Measurements from ENCODE around the gene CCM2L.

CCM2L gene

GRCh38 chr20:32053648-32054047, 43.4 kb downstream of the CCM2L start:
- no peak overlapping the region for H3K4me3 ChIP-seq (ENCODE audit: low read depth, low read length)

DNA sequence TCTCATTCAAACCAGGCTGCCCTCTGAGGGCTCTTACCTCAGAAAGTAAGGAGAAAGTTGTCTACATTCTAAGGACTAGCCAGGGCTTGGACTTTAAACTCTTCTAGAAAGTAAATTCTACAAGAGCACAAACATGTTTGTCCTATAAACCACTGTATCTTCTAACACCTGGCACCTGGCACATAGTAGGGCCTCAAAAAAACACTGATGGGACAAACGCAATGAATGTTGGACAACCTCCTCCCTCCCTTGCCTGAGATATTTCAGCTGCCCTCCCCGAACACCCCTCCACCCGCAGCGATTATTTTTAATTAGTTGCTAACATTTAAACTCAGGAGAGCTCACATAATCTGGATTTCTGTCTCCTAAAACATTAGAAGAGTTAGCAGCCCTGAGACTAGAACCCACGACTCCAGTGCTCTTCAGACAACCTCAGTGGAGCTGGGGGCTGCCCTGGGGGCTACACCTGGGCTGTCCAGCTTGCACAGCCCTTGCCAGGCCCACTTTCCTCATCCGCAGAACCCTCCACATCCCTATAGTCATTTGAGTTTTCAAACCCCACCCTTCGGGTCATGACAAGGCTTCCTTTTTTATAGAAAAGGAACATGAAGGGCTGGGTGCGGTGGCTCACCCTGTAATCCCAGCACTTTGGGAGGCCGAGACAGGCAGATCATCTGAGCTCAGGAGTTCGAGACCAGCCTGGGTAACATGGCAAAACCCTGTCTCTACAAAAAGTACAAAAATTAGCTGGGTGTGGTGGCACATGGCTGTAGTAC, 46.7 kb downstream of the CCM2L start:
- H3K4me3 ChIP-seq (ENCODE audit: low read depth, low read length): no peak overlapping the region
- no peak for DNase-seq (ENCODE audit: low read depth)
- TF ChIP-seq, protein P1, sequence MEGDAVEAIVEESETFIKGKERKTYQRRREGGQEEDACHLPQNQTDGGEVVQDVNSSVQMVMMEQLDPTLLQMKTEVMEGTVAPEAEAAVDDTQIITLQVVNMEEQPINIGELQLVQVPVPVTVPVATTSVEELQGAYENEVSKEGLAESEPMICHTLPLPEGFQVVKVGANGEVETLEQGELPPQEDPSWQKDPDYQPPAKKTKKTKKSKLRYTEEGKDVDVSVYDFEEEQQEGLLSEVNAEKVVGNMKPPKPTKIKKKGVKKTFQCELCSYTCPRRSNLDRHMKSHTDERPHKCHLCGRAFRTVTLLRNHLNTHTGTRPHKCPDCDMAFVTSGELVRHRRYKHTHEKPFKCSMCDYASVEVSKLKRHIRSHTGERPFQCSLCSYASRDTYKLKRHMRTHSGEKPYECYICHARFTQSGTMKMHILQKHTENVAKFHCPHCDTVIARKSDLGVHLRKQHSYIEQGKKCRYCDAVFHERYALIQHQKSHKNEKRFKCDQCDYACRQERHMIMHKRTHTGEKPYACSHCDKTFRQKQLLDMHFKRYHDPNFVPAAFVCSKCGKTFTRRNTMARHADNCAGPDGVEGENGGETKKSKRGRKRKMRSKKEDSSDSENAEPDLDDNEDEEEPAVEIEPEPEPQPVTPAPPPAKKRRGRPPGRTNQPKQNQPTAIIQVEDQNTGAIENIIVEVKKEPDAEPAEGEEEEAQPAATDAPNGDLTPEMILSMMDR (IDR thresholded peaks at IDR 0.05; ENCODE audit: control insufficient read depth, extremely low read depth, insufficient read depth): no peak

More at GRCh38 chr20:32053648-32054047, 43.4 kb downstream of the CCM2L start:
- TF ChIP-seq, protein P1 (IDR thresholded peaks at IDR 0.05; ENCODE audit: control insufficient read depth, extremely low read depth, insufficient read depth): no peak
- DNase-seq (ENCODE audit: low read depth): no peak

DNA sequence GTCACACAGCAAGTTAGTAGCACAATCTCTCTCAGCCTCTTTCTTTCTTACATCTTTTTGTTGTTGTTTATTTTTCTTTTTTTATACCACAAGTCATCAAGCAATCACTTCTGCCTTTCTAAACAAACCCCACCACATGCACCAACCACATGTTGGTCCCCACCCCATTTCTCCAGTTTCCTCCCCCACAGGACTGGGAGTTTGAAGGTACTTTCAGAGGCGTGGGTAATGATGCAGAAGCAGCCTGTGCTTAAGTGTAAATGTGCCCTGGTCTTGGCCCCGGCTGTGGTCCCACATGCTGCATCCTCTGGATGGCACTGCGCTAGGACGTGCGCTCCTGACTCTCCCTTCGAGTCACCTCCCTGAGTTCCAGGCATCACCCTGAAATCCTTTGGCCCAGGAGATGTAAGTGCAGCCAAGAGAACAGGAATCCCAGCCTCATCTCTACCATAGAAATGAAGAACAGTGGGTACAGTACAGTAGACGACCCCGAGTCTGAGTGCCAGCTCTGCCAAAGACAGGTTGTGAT, 47.5 kb downstream of the CCM2L start:
- TF ChIP-seq, protein P1 (IDR thresholded peaks at IDR 0.05; ENCODE audit: control insufficient read depth, extremely low read depth, insufficient read depth): no peak
- no peak overlapping the region for H3K4me3 ChIP-seq (ENCODE audit: low read depth, low read length)
- DNase-seq (ENCODE audit: low read depth): no peak

GRCh38 chr20:32059189-32059588, 49.0 kb downstream of the CCM2L start:
- no peak for DNase-seq (ENCODE audit: low read depth)
- TF ChIP-seq, protein P1 (IDR thresholded peaks at IDR 0.05; ENCODE audit: control insufficient read depth, extremely low read depth, insufficient read depth): no peak

GRCh38 chr20:32062776-32063170, 52.5 kb downstream of the CCM2L start:
- DNase-seq (ENCODE audit: low read depth): no peak
- TF ChIP-seq, protein P1 (IDR thresholded peaks at IDR 0.05; ENCODE audit: control insufficient read depth, extremely low read depth, insufficient read depth): no peak
- H3K4me3 ChIP-seq (ENCODE audit: low read depth, low read length): no peak overlapping the region

More at GRCh38 chr20:32059189-32059588, 49.0 kb downstream of the CCM2L start:
- H3K4me3 ChIP-seq (ENCODE audit: low read depth, low read length): no peak overlapping the region

- no peak for DNase-seq (ENCODE audit: low read depth)
- no peak overlapping the region for H3K4me3 ChIP-seq (ENCODE audit: low read depth, low read length)
- TF ChIP-seq, protein P1 (IDR thresholded peaks at IDR 0.05; ENCODE audit: control insufficient read depth, extremely low read depth, insufficient read depth): no peak
These were observed 53.5 kb downstream of the CCM2L start for GRCh38 chr20:32063695-32064094.
